ENCODE results near the gene KMO. TPM values are rescaled to one million over a fixed set of nuclear protein-coding genes. Genes with fewer than 3 reads are reported as not detected.

Gene KMO
- total and polyA plus RNA-seq, 2 of the 8 experiments (the other 6 are each of a cell fraction or from before 2014, with no cell fraction given) = not detected

DNA sequence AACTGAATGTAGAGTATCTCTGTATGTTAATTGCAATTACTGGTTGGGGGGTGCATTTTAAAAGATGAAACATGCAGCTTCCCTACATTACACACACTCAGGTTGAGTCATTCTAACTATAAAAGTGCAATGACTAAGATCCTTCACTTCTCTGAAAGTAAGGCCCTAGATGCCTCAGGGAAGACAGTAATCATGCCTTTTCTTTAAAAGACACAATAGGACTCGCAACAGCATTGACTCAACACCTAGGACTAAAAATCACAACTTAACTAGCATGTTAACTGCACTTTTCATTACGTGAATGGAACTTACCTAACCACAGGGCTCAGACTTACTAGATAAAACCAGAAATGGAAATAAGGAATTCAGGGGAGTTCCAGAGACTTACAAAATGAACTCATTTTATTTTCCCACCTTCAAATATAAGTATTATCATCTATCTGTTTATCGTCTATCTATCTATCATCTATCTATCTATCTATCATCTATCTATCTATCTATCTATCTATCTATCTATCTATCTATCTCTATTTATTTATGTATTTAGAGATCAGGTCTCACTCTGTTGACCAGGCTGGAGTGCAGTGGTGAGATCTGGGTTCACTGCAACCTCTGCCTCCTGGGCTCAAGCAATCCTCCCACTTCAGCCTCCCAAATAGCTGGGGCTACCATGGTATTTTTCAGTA is 60.2 kb downstream of the KMO start:
- ChIA-PET CTCF (ENCODE audit: partially characterized antibody) (no interaction called here), POLR2A (ENCODE audit: partially characterized antibody) (no interaction called here)
- H3K4me1 ChIP-seq (replicated peaks in 1 of 4; ENCODE audit: control insufficient read depth in 3 of 4, insufficient read depth in 4 of 4, low read length in 3 of 4) = no peaks in the 10 kb centered on the region
- H2BK5ac ChIP-seq (ENCODE audit: low read depth, low read length) = no peak overlapping the region
- H2AK5ac ChIP-seq (ENCODE audit: low read depth, low read length) = no peak overlapping the region
- no peaks in the 10 kb centered on the region for H3K9me3 ChIP-seq (ENCODE audit: insufficient read depth in 2 of 2, low read depth in 1 of 2, low read length in 1 of 2)
- H3K79me1 ChIP-seq (ENCODE audit: low read depth, low read length) = no peaks in the 10 kb centered on the region
- no peak overlapping the region for H3K4me2 ChIP-seq (ENCODE audit: insufficient read depth in 1 of 2, low read depth in 2 of 2, low read length in 2 of 2)
- H3K27ac ChIP-seq (ENCODE audit: low read depth, low read length) = no peak overlapping the region
- DNase-seq (ENCODE audit: low read depth in 1 of 2, low spot score in 2 of 2) = no peak
- H3K23me2 ChIP-seq (ENCODE audit: low read depth, low read length) = no peaks in the 10 kb centered on the region
- H2BK12ac ChIP-seq (ENCODE audit: low read depth, low read length) = no peak overlapping the region
- H3K79me2 ChIP-seq (ENCODE audit: control insufficient read depth in 1 of 2, insufficient read depth in 2 of 2, low read length in 2 of 2) = no peaks in the 10 kb centered on the region
- no peak overlapping the region for H2BK20ac ChIP-seq (ENCODE audit: low read length)
- no peak overlapping the region for H2BK15ac ChIP-seq (ENCODE audit: low read length)
- H4K8ac ChIP-seq (ENCODE audit: extremely low read depth, insufficient read depth, low read length) = no peak overlapping the region
- no peak for FAIRE-seq
- no peak overlapping the region for H3K56ac ChIP-seq (replicated peaks; ENCODE audit: insufficient read length, low read depth, low read length)
- no peaks in the 10 kb centered on the region for H3K36me3 ChIP-seq (ENCODE audit: control insufficient read depth in 2 of 4, insufficient read depth in 4 of 4, low read length in 3 of 4)
- H4K91ac ChIP-seq (replicated peaks; ENCODE audit: insufficient read length, low read length) = no peak overlapping the region
- no peak overlapping the region for H2AFZ ChIP-seq (ENCODE audit: low read length)
- H4K20me1 ChIP-seq (replicated peaks in 1 of 2; ENCODE audit: control insufficient read depth in 1 of 2, insufficient read depth in 2 of 2, low read length in 2 of 2) = no peaks in the 10 kb centered on the region
- no peak overlapping the region for H3K4ac ChIP-seq (replicated peaks; ENCODE audit: insufficient read length, low read depth, low read length)
- H3K4me3 ChIP-seq (ENCODE audit: extremely low read depth in 1 of 4, insufficient read depth in 2 of 4, low read depth in 3 of 4, low read length in 4 of 4) = no peak overlapping the region
- no peak overlapping the region for H3K14ac ChIP-seq (ENCODE audit: insufficient read length)
- no peak overlapping the region for H3K9ac ChIP-seq (replicated peaks in 1 of 4; ENCODE audit: extremely low read depth in 1 of 4, low read depth in 3 of 4, low read length in 3 of 4)
- H2BK120ac ChIP-seq (replicated peaks; ENCODE audit: low read depth, low read length) = no peak overlapping the region
- H4K5ac ChIP-seq (ENCODE audit: insufficient read length, low read depth, low read length) = no peak overlapping the region
- H3K23ac ChIP-seq (ENCODE audit: insufficient read length) = no peak overlapping the region
- no peak overlapping the region for H3K18ac ChIP-seq (ENCODE audit: extremely low read depth, low read length)
- 88% methylated on average over 3 of the region's 3 CpGs; no CpG with 5 or more reads in 1 of the 2 experiments for WGBS, 2 experiments (ENCODE audit: extremely low coverage in 1 of 2, insufficient coverage in 1 of 2, insufficient read length in 1 of 2, insufficient replicate concordance in 2 of 2, low coverage in 1 of 2, low lambda C conversion rate in 2 of 2, missing lambda C conversion rate in 1 of 2)
- no peaks in the 10 kb centered on the region for H3K27me3 ChIP-seq (replicated peaks in 1 of 4; ENCODE audit: control insufficient read depth in 3 of 4, extremely low read depth in 1 of 4, insufficient read depth in 3 of 4, low read length in 3 of 4)
